Calu3 (cell line): Measurements from ENCODE around the gene USP5. TPM values are rescaled to one million over a fixed set of nuclear protein-coding genes. Genes with fewer than 3 reads are reported as not detected.

ENCODE experiments used
- BruUV-seq: library from RNA; stranded (reverse); fragments of 400-500 nt; replicated peaks from 2 replicates; lab custom pipeline; 2021; lab: Mats Ljungman, UMichigan
- CTCF ChIA-PET: fragments of 300-600 bp; sonication (Branson Sonifier 250); formaldehyde crosslinking; loops from one replicate; lab custom pipeline; 2022; ENCODE audit warnings: antibody characterized with exemption; lab: Charles Lee
- DNase-seq: peaks from one replicate; pipeline ENCODE4 v3.0.0; 2022
- H3K27ac Mint-ChIP-seq: one replicate; pipeline ENCODE4 v1.8.0; 2022; ENCODE audit warnings: mixed read lengths; ENCODE audit not compliant: unreplicated experiment
- H3K27me3 Mint-ChIP-seq: one replicate; pipeline ENCODE4 v1.8.0; 2022; ENCODE audit warnings: mixed read lengths; ENCODE audit not compliant: unreplicated experiment
- H3K36me3 Mint-ChIP-seq: one replicate; pipeline ENCODE4 v1.8.0; 2022; ENCODE audit warnings: mild to moderate bottlenecking, moderate library complexity, mixed read lengths; ENCODE audit not compliant: insufficient read depth, unreplicated experiment
- H3K4me1 Mint-ChIP-seq: one replicate; pipeline ENCODE4 v1.8.0; 2022; ENCODE audit warnings: mild to moderate bottlenecking, low read depth, mixed read lengths; ENCODE audit not compliant: unreplicated experiment
- H3K4me3 Mint-ChIP-seq: one replicate; pipeline ENCODE4 v1.8.0; 2022; ENCODE audit warnings: mild to moderate bottlenecking, low read depth, moderate library complexity, mixed read lengths; ENCODE audit not compliant: unreplicated experiment
- H3K9me3 Mint-ChIP-seq: one replicate; pipeline ENCODE4 v1.8.0; 2022; ENCODE audit warnings: low read depth, mixed read lengths; ENCODE audit not compliant: unreplicated experiment
- intact Hi-C: fragments of 100-400 bp; cut with micrococcal nuclease; formaldehyde crosslinking; loops from one replicate; pipeline ENCODE4 v1.10.0; 2022; ENCODE audit not compliant: unreplicated experiment
- total RNA-seq: library from RNA; stranded (reverse); gene quantifications from 2 replicates; pipeline ENCODE4 v1.2.3, GENCODE V29; 2022
- TF ChIP-seq, protein P1 (sequence below): fragments of 200-600 bp; IDR thresholded peaks from one replicate; pipeline ENCODE4 v1.8.0; 2022; ENCODE audit warnings: antibody characterized with exemption; ENCODE audit not compliant: unreplicated experiment

Gene USP5
- total RNA-seq, 1 experiment from 2014 or later: 128 TPM

DNA sequence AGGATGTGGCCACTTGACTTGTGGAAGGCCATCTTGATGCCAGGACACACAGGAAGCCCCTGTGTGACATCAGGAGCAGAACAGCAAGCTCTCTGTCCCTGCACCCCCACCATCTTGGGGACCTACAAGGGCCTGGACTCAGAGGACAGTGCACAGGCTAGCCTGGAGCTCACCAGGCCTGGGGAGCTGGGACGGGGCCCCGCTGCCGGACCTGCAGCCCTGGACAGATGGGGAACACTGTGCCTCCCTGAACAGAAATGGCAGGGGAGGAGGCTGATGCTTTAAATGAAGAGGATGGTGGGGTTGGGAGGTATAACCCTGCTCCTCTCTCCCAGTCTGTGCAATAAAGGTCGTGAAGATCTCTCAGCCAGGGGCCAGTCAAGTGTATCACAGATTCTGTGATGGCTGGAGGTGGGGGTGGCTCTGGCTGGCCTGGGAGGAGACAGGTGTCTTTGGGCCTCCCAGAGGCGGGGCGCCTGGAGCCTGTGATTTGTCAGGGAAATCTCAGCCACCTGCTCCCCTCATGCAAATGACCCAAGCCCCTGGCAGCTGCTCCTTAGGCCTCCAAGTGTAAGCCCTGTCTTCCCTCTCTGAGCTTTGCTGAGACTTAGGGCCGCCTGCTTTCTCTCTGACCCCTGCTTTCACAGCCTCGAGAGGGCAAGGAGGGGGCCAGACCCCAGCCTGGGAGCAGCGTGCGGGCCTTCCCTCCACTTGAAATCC is 12.3 kb upstream of the USP5 start:
- Mint-ChIP-seq H3K27ac (no peak overlapping the region), H3K9me3 (no peaks in the 10 kb centered on the region), H3K27me3 (peaks cover 67% of the 10 kb centered on the region), H3K4me3 (no peak overlapping the region), H3K4me1 (peaks cover 13% of the 10 kb centered on the region), H3K36me3 (peaks cover 4% of the 10 kb centered on the region)
- TF ChIP-seq, protein P1, sequence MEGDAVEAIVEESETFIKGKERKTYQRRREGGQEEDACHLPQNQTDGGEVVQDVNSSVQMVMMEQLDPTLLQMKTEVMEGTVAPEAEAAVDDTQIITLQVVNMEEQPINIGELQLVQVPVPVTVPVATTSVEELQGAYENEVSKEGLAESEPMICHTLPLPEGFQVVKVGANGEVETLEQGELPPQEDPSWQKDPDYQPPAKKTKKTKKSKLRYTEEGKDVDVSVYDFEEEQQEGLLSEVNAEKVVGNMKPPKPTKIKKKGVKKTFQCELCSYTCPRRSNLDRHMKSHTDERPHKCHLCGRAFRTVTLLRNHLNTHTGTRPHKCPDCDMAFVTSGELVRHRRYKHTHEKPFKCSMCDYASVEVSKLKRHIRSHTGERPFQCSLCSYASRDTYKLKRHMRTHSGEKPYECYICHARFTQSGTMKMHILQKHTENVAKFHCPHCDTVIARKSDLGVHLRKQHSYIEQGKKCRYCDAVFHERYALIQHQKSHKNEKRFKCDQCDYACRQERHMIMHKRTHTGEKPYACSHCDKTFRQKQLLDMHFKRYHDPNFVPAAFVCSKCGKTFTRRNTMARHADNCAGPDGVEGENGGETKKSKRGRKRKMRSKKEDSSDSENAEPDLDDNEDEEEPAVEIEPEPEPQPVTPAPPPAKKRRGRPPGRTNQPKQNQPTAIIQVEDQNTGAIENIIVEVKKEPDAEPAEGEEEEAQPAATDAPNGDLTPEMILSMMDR: no peak
- no TSS peak for BruUV-seq
- intact Hi-C loops: no loop called here
- no peak for DNase-seq
- CTCF ChIA-PET: interaction anchor here (2.5 kb wide), 1 partner anchor 12 kb away, joined by 10 read pairs; the partner anchor contains the start of genes CDCA3 and USP5

DNA sequence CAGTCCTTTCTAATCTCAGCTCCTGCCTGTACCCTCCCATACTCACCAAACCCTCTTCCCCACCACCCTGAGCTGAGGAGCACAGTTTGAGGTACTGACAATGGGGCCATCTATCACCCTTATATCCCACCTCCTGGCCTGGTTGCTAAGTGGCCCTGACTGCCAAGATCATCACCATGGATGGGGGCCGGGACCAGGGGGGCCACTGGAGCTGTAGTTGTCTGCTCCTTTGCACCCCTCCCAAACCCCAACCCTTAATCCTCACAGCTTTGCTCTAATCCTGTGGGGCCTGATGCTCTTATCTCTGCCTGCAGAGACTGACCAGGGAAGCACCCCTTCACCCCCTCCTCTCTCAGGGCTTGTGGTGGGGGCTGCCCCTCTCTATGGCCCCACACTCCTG is 11.6 kb upstream of the USP5 start:
- Mint-ChIP-seq H3K27me3 (peaks cover 63% of the 10 kb centered on the region), H3K36me3 (peaks cover 4% of the 10 kb centered on the region), H3K4me1 (peaks cover 7% of the 10 kb centered on the region), H3K27ac (no peak overlapping the region), H3K9me3 (no peaks in the 10 kb centered on the region), H3K4me3 (no peak overlapping the region)
- no peak for DNase-seq
- TF ChIP-seq, protein P1: no peak
- no TSS peak for BruUV-seq
- intact Hi-C loops: no loop called here
- CTCF ChIA-PET: interaction anchor here (2.5 kb wide), 1 partner anchor 11 kb away, joined by 10 read pairs; the partner anchor contains the start of genes CDCA3 and USP5

DNA sequence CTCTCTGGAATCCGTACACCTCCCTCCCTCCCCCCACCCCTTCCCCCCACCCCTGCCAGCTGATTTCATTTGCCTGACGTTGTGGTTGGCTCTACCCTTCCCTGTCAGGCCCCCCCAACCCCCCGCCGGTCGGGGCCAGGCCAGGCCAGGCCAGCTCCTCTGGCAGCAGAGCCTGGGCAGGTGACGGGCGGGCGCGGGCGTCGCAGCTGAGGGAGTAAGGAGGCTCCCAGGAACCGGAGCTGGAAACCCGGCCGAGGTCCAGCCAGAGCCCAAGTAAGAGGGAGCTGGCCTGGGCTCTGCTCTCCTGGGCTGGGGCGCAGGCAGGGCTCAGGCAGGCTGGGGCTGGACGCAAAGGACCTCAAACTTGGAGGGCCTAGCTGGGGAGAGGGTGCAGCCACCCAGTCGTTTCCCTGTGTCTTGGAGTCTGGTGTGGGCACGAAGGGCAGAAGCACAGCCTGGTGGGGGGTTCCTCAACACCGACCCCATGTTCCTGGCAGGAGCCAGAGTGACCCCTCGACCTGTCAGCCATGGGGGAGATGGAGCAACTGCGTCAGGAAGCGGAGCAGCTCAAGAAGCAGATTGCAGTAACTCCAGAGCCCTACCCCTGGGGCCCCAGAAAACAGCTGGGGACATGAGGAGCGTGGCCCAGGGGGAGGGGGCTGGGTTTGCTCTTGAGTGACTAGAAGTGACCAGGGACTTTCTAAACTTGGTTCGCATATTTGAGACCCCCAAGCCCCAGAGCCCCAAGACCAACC is 11.0 kb upstream of the USP5 start, which contains the start of gene GNB3:
GNB3 (plus strand) TSS at position 165 of the 755 bp plus-strand sequence; CDS start at position 528, 363 bp downstream.
- Mint-ChIP-seq H3K9me3 (no peaks in the 10 kb centered on the region), H3K27me3 (peaks cover 62% of the 10 kb centered on the region), H3K4me3 (no peak within 1 kb of the TSS), H3K36me3 (peaks cover 4% of the 10 kb centered on the region), H3K27ac (no peak within 1 kb of the TSS), H3K4me1 (peaks cover under 1% of the 10 kb centered on the region)
- no peak for DNase-seq
- BruUV-seq: no TSS peak
- CTCF ChIA-PET: interaction anchor here (0.6 to 2.5 kb wide), 3 partner anchors 11 to 1671 kb away, joined by 3 to 10 read pairs (median 3); partner anchors contain the start of genes CDCA3 and USP5
- intact Hi-C loops: no loop called here
- TF ChIP-seq, protein P1: no peak

DNA sequence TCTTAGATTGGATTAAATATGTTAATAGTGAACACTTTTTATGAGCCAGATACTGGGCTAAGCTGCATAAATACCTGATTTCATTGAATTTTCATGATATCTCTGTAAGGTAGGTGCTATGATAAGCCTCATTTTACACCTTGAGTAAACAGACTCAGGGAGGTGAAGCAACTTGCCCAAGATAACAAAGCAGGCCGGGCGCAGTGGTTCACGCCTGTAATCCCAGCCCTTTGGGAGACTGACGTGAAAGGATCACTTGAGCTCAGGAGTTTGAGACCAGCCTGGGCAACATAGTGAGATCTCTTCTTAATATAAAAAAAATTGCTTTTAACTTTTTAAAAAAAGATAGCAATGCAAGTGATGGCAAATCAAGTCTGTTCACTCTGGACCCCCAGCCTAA is 9.9 kb upstream of the USP5 start:
- TF ChIP-seq, protein P1: no peak
- BruUV-seq: no TSS peak
- CTCF ChIA-PET: no interaction called here
- H3K9me3 Mint-ChIP-seq: no peaks in the 10 kb centered on the region
- no peak for DNase-seq
- peaks cover under 1% of the 10 kb centered on the region for H3K36me3 Mint-ChIP-seq
- H3K4me1 Mint-ChIP-seq: no peaks in the 10 kb centered on the region
- intact Hi-C loops: no loop called here
- H3K27me3 Mint-ChIP-seq: peaks cover 51% of the 10 kb centered on the region
- no peak overlapping the region for H3K4me3 Mint-ChIP-seq
- H3K27ac Mint-ChIP-seq: no peak overlapping the region
